Activated CD8-positive, alpha-beta memory T cell treated with anti-CD3 and anti-CD28 coated beads for 1 hour (primary cell): Measurements from ENCODE around the gene YWHAG.
"Not testable (repeated sequence)": the region's sequence is repeated elsewhere in the genome, so short reads cannot be mapped to it uniquely, and the experiment has no call there.

ENCODE experiments used
- DNase-seq, 2 donors: peaks; one replicate each; pipeline ENCODE4 v3.0.0-alpha.2; 2020; ENCODE audit warnings: low read depth in 1 of 2; ENCODE audit errors: extremely low read depth in 1 of 2

The YWHAG gene

GRCh38 chr7:76358481-76359110 is at the start of gene YWHAG:
Gene YWHAG (minus strand): TSS chr7:76358991. CDS start chr7:76358808, 183 bp downstream.
- DNase-seq, result peak; percentile 63 to 85

GRCh38 chr7:76408121-76408560 is 49.4 kb upstream of the YWHAG start:
- DNase-seq, result no peak

- no peak for DNase-seq
Observed at GRCh38 chr7:76407718-76408117, 48.9 kb upstream of the YWHAG start.

- no peak for DNase-seq
Observed at GRCh38 chr7:76405738-76406137, 46.9 kb upstream of the YWHAG start.

GRCh38 chr7:76403780-76404494 is 45.1 kb upstream of the YWHAG start:
- no peak for DNase-seq

- not testable (repeated sequence) for DNase-seq
Observed at GRCh38 chr7:76403097-76403496, 44.3 kb upstream of the YWHAG start.

GRCh38 chr7:76400248-76400647 is 41.5 kb upstream of the YWHAG start:
- DNase-seq, result no peak

GRCh38 chr7:76397409-76398183 is 38.8 kb upstream of the YWHAG start:
- peak; percentile 54 to 75 for DNase-seq

GRCh38 chr7:76396864-76397263 is 38.1 kb upstream of the YWHAG start:
- DNase-seq, result no peak

GRCh38 chr7:76395965-76396726 is 37.4 kb upstream of the YWHAG start:
- DNase-seq, result no peak

GRCh38 chr7:76395605-76395964 is 36.8 kb upstream of the YWHAG start:
- not testable (repeated sequence) for DNase-seq

GRCh38 chr7:76394957-76395356 is 36.2 kb upstream of the YWHAG start:
- DNase-seq, result no peak

- peak; percentile 64 to 88 for DNase-seq
Observed at GRCh38 chr7:76393116-76394031, 34.6 kb upstream of the YWHAG start.

GRCh38 chr7:76392531-76393115 is 33.8 kb upstream of the YWHAG start:
- no peak for DNase-seq

- DNase-seq, result no peak
Observed at GRCh38 chr7:76390092-76390491, 31.3 kb upstream of the YWHAG start.

- not testable (repeated sequence) for DNase-seq
Observed at GRCh38 chr7:76387789-76388188, 29.0 kb upstream of the YWHAG start.

GRCh38 chr7:76386691-76387260 is 28.0 kb upstream of the YWHAG start:
- no peak for DNase-seq

- DNase-seq, result no peak
Observed at GRCh38 chr7:76383089-76383944, 24.5 kb upstream of the YWHAG start.
